T-cell (primary cell): ENCODE results near the gene PCNX2. TPM values are rescaled to one million over a fixed set of nuclear protein-coding genes. Genes with fewer than 3 reads are reported as not detected.

ENCODE experiments used
- ATAC-seq, 4 experiments: fragments of 200-7000 bp in 3 of 4; fragments of 150-1000 bp in 1 of 4; cut with Tn5 transposase; replicated peaks in 1 of 4; 1 replicate in 3 of 4; 2 replicates in 1 of 4; pipeline ENCODE4 v1.10.0; 2021; ENCODE audit warnings: moderate library complexity in 3 of 4, mild to moderate bottlenecking in 2 of 4, moderate number of reproducible peaks in 1 of 4
- CTCF ChIA-PET, 2 donors: fragments of 300-600 bp; sonication (Branson Sonifier 250); formaldehyde crosslinking; loops; one replicate each; lab custom pipeline; 2022; ENCODE audit warnings: antibody characterized with exemption in 2 of 2; lab: Charles Lee
- POLR2A ChIA-PET, 2 donors: fragments of 300-600 bp; sonication (Branson Sonifier 250); formaldehyde crosslinking; loops; one replicate each; lab custom pipeline; 2022; ENCODE audit warnings: antibody characterized with exemption in 2 of 2; lab: Charles Lee
- DNase-seq, 35 experiments: peaks; one replicate each; pipeline versions ENCODE4 v3.0.0 to v3.0.0-alpha.2; 2013 to 2023
- H3K27ac ChIP-seq: one replicate; pipeline ENCODE4 v1.5.1; 2013; ENCODE audit warnings: low read length
- H3K27me3 ChIP-seq, 2 experiments: replicated peaks in 1 of 2; 1 replicate in 1 of 2; 2 replicates in 1 of 2; pipeline versions ENCODE4 v1.6.1 to v1.7.0; 2013; ENCODE audit warnings: low read length in 1 of 2, mixed read lengths in 1 of 2; ENCODE audit not compliant: control insufficient read depth in 2 of 2, insufficient read depth in 2 of 2; ENCODE audit errors: extremely low read depth in 1 of 2
- H3K36me3 ChIP-seq, 2 donors: 1 replicate in 1 of 2; 2 replicates in 1 of 2; pipeline versions ENCODE4 v1.6.1 to v1.7.0; 2013; ENCODE audit warnings: low read length in 1 of 2; ENCODE audit not compliant: control insufficient read depth in 2 of 2, insufficient read depth in 1 of 2; ENCODE audit errors: extremely low read depth in 1 of 2
- H3K4me1 ChIP-seq, 2 experiments: 1 replicate in 1 of 2; 2 replicates in 1 of 2; pipeline versions ENCODE4 v1.6.1 to v1.7.0; 2013; ENCODE audit warnings: low read length in 2 of 2, mixed read lengths in 1 of 2; ENCODE audit not compliant: insufficient read depth in 2 of 2, control insufficient read depth in 1 of 2; ENCODE audit errors: extremely low read depth in 1 of 2
- H3K4me3 ChIP-seq, 2 donors: 1 replicate in 1 of 2; 2 replicates in 1 of 2; pipeline versions ENCODE4 v1.5.1 to v1.7.0; 2013; ENCODE audit warnings: mild to moderate bottlenecking in 2 of 2, low read length in 1 of 2, moderate library complexity in 1 of 2; ENCODE audit not compliant: control insufficient read depth in 1 of 2; ENCODE audit errors: extremely low read depth in 1 of 2
- H3K9me3 ChIP-seq: 2 replicates; pipeline ENCODE4 v1.7.0; 2013
- H3K27ac Mint-ChIP-seq, 2 donors: one replicate each; pipeline ENCODE4 v1.8.0; 2020 to 2021; ENCODE audit warnings: mild to moderate bottlenecking in 2 of 2, mixed read lengths in 2 of 2
- H3K27me3 Mint-ChIP-seq, 2 donors: one replicate each; pipeline ENCODE4 v1.8.0; 2021 to 2022; ENCODE audit warnings: mixed read lengths in 2 of 2
- H3K36me3 Mint-ChIP-seq: one replicate; pipeline ENCODE4 v1.8.0; 2021; ENCODE audit warnings: mixed read lengths
- H3K4me1 Mint-ChIP-seq, 3 donors: one replicate each; pipeline ENCODE4 v1.8.0; 2020 to 2022; ENCODE audit warnings: mixed read lengths in 3 of 3, mild to moderate bottlenecking in 1 of 3
- H3K4me3 Mint-ChIP-seq, 3 donors: one replicate each; pipeline ENCODE4 v1.8.0; 2020 to 2022; ENCODE audit warnings: mild to moderate bottlenecking in 3 of 3, mixed read lengths in 3 of 3, moderate library complexity in 3 of 3
- H3K9me3 Mint-ChIP-seq, 3 donors: one replicate each; pipeline ENCODE4 v1.8.0; 2020 to 2022; ENCODE audit warnings: mixed read lengths in 3 of 3
- WGBS: methylation state at CpG from one replicate; pipeline ENCODE4 v1.1.5; 2013; ENCODE audit warnings: missing lambda C conversion rate; ENCODE audit not compliant: insufficient coverage; 5-methylcytosine and 5-hydroxymethylcytosine counted together
- total RNA-seq, 35 experiments: library from RNA in 6 of 35; stranded (reverse) in 6 of 35; fragments of 120-200 nt in 1 of 35; gene quantifications; one replicate each; pipeline versions ENCODE4 v1.2.1 to v1.2.4 and lab custom pipeline; 2013 to 2026

The PCNX2 gene
- total RNA-seq, 5 donors from 2014 or later (not counting 1 experiment from before 2014, with no cell fraction given) = 47.2 to 91.7 (median 68.6) TPM

GRCh38 chr1:232984577-232985425 lies 310.7 kb downstream of the PCNX2 start:
- CTCF ChIA-PET = interaction anchor here in 1 of 2 donors (0.6 kb wide), 1 partner anchor 1068 kb away, joined by 3 read pairs; no protein-coding TSS in a partner anchor
- Histone ChIP-seq H3K4me3 (no peak overlapping the region), H3K36me3 (peaks cover 0 to 17% of the 10 kb centered on the region in 2 donors), H3K4me1 (no peaks in the 10 kb centered on the region), H3K27ac (no peak overlapping the region), H3K9me3 (no peaks in the 10 kb centered on the region), H3K27me3 (no peaks in the 10 kb centered on the region)
- Mint-ChIP-seq H3K9me3 (no peaks in the 10 kb centered on the region), H3K4me1 (no peaks in the 10 kb centered on the region), H3K36me3 (peaks cover 19% of the 10 kb centered on the region), H3K27ac (peak overlapping the region in 1 of 2 donors; percentile 8), H3K4me3 (no peak overlapping the region), H3K27me3 (no peaks in the 10 kb centered on the region)
- WGBS = 95% methylated on average over 6 of the region's 10 CpGs
- ATAC-seq (no peak), DNase-seq (no peak)
- POLR2A ChIA-PET = no interaction called here

DNA sequence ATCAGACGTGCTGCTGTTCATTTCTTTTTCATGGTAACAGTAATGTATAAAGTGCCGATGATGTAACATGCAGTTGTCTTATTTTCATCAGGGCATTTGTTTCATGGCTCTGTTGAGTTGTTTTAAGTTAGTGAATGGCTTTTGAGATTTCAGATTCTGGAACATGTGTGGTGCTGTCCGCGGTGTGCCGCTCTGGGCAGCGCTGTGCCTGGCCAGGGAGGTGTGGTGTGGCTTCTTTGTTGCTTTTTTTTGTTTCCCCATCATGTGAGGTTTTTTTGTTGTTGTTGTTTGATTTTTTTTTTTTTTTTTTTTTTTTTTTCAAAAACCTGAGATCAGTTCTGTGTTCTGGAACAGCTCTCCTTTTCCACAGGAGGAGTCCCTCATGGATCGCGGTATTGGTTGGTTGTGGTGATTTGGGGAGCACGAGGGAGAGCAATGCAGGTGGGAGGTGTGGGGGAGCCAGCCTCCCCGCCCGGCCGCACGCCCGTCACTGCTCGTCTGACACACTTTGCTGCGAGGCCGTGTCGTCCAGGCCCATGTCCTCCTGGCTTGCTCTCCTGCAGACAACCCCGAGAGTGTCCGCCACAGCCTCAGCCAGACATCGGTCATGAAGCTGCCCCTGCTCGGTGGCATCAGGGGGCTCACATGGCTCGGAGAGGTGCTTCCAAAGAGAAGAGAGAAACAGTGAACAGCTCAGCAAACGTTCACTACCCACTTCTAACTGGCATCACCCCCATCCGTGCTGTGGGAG lies 311.5 kb downstream of the PCNX2 start:
- ATAC-seq (no peak), DNase-seq (no peak)
- 97% methylated on average over 19 of the region's 25 CpGs for WGBS
- no peaks in the 10 kb centered on the region for H3K27me3 Mint-ChIP-seq
- no peaks in the 10 kb centered on the region for H3K9me3 Mint-ChIP-seq
- CTCF ChIA-PET = no interaction called here
- H3K36me3 Mint-ChIP-seq = peaks cover 14% of the 10 kb centered on the region
- Histone ChIP-seq H3K36me3 (peaks cover 0 to 17% of the 10 kb centered on the region in 2 donors), H3K4me3 (no peak overlapping the region), H3K27me3 (no peaks in the 10 kb centered on the region), H3K9me3 (no peaks in the 10 kb centered on the region), H3K27ac (no peak overlapping the region), H3K4me1 (no peaks in the 10 kb centered on the region)
- H3K4me1 Mint-ChIP-seq = peaks cover 0 to 1% (median 0%) of the 10 kb centered on the region in 3 donors
- peak overlapping the region in 1 of 2 donors; percentile 68 for H3K27ac Mint-ChIP-seq
- POLR2A ChIA-PET = no interaction called here
- no peak overlapping the region for H3K4me3 Mint-ChIP-seq

DNA sequence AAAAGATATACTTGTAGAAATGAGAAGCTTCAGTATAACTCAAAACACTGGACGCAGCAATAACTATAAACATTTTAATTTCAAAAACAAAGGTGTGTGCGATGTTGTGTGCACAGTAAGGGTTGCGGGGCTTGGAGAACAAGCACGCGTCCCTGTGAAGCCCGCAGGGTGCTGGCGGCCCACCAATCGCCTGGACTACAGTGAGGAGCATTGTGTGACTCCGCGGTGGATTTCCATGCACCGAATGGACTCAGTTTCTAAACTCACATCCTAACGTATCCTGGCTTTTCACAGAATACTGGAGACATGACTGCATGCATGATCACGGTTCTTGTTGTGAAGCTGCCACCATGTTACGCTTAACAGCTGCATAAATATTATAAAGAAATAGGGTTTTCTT lies 312.1 kb downstream of the PCNX2 start:
- Mint-ChIP-seq H3K4me3 (no peak overlapping the region), H3K36me3 (peaks cover 16% of the 10 kb centered on the region), H3K27me3 (no peaks in the 10 kb centered on the region), H3K9me3 (no peaks in the 10 kb centered on the region), H3K27ac (no peak overlapping the region), H3K4me1 (peaks cover 4 to 8% (median 5%) of the 10 kb centered on the region in 3 donors)
- no peak overlapping the region for H3K27ac ChIP-seq
- WGBS = 95% methylated on average over 7 of the region's 14 CpGs
- H3K27me3 ChIP-seq = no peaks in the 10 kb centered on the region
- ATAC-seq (no peak), DNase-seq (no peak)
- ChIA-PET CTCF (no interaction called here), POLR2A (no interaction called here)
- no peaks in the 10 kb centered on the region for H3K9me3 ChIP-seq
- peaks cover 0 to 4% of the 10 kb centered on the region in 2 experiments for H3K4me1 ChIP-seq
- peaks cover 0 to 17% of the 10 kb centered on the region in 2 donors for H3K36me3 ChIP-seq
- no peak overlapping the region for H3K4me3 ChIP-seq

- Histone ChIP-seq H3K4me1 (peaks cover 0 to 11% of the 10 kb centered on the region in 2 experiments), H3K27ac (no peak overlapping the region), H3K36me3 (peaks cover 0 to 18% of the 10 kb centered on the region in 2 donors), H3K9me3 (no peaks in the 10 kb centered on the region), H3K4me3 (no peak overlapping the region), H3K27me3 (no peaks in the 10 kb centered on the region)
- no peak for DNase-seq
- Mint-ChIP-seq H3K9me3 (no peaks in the 10 kb centered on the region), H3K27ac (no peak overlapping the region), H3K36me3 (peaks cover 16% of the 10 kb centered on the region), H3K4me3 (no peak overlapping the region), H3K27me3 (no peaks in the 10 kb centered on the region), H3K4me1 (peaks cover 13 to 17% (median 14%) of the 10 kb centered on the region in 3 donors)
- POLR2A ChIA-PET = interaction anchor here in 1 of 2 donors (0.7 kb wide), 1 partner anchor 167 kb away, joined by 8 read pairs; no protein-coding TSS in a partner anchor
- CTCF ChIA-PET = interaction anchor here in 1 of 2 donors (0.6 kb wide), 1 partner anchor 24 kb away, joined by 5 read pairs; no protein-coding TSS in a partner anchor
- ATAC-seq = no peak
- WGBS = 91% methylated on average over 4 of the region's 13 CpGs
Measured at GRCh38 chr1:232982238-232982944, 313.1 kb downstream of the PCNX2 start.

GRCh38 chr1:232980986-232981560 lies 314.5 kb downstream of the PCNX2 start:
- ChIA-PET POLR2A (no interaction called here), CTCF (no interaction called here)
- Mint-ChIP-seq H3K4me3 (no peak overlapping the region), H3K27ac (no peak overlapping the region), H3K36me3 (peaks cover 20% of the 10 kb centered on the region), H3K9me3 (no peaks in the 10 kb centered on the region), H3K27me3 (no peaks in the 10 kb centered on the region), H3K4me1 (peaks cover 13 to 23% (median 18%) of the 10 kb centered on the region in 3 donors)
- H3K4me3 ChIP-seq = no peak overlapping the region
- 100% methylated on average over 2 of the region's 9 CpGs for WGBS
- H3K9me3 ChIP-seq = no peaks in the 10 kb centered on the region
- ATAC-seq (no peak), DNase-seq (no peak)
- no peaks in the 10 kb centered on the region for H3K27me3 ChIP-seq
- peaks cover 0 to 30% of the 10 kb centered on the region in 2 donors for H3K36me3 ChIP-seq
- no peak overlapping the region for H3K27ac ChIP-seq
- H3K4me1 ChIP-seq = peaks cover 0 to 11% of the 10 kb centered on the region in 2 experiments
